ENCODE results near the gene CYBRD1. TPM values are rescaled to one million over a fixed set of nuclear protein-coding genes. Genes with fewer than 3 reads are reported as not detected.

CYBRD1 gene
- total and polyA plus RNA-seq, 4 donors, result 25.2 to 488 (median 71.4) TPM

DNA sequence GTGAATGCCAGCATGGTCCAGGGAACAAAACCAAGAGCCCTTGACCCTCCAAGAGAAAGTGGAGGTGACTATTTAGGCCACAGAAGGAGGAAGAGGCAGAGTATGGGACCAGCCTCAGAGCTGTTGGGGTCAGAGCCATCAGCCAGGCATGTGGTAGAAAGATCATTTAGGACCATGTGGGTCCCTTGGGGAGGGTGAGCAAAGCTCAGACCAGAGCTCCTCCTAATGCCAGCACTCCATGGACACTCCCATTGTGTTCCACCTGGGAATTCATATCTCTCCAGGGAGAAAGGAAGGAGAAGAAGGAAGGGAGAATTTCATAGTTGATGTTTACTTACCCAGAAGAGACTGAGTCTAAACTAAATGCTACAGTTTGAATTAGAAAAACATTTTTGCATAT lies 73.2 kb downstream of the CYBRD1 start:
- TF ChIP-seq, protein P1, sequence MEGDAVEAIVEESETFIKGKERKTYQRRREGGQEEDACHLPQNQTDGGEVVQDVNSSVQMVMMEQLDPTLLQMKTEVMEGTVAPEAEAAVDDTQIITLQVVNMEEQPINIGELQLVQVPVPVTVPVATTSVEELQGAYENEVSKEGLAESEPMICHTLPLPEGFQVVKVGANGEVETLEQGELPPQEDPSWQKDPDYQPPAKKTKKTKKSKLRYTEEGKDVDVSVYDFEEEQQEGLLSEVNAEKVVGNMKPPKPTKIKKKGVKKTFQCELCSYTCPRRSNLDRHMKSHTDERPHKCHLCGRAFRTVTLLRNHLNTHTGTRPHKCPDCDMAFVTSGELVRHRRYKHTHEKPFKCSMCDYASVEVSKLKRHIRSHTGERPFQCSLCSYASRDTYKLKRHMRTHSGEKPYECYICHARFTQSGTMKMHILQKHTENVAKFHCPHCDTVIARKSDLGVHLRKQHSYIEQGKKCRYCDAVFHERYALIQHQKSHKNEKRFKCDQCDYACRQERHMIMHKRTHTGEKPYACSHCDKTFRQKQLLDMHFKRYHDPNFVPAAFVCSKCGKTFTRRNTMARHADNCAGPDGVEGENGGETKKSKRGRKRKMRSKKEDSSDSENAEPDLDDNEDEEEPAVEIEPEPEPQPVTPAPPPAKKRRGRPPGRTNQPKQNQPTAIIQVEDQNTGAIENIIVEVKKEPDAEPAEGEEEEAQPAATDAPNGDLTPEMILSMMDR (IDR thresholded peaks at IDR 0.05; ENCODE audit: control extremely low read depth, extremely low read depth), result no peak
- ATAC-seq (ENCODE audit: insufficient read depth, low FRiP score) (no peak), DNase-seq (no peak)
- no peak overlapping the region for H3K4me3 ChIP-seq
- no peaks in the 10 kb centered on the region for H3K27me3 ChIP-seq (ENCODE audit: control insufficient read depth in 3 of 3, insufficient read depth in 3 of 3, low read length in 2 of 3)
- H3K36me3 ChIP-seq (ENCODE audit: control insufficient read depth in 4 of 4, insufficient read depth in 4 of 4, low read length in 4 of 4), result no peaks in the 10 kb centered on the region
- H3K27ac ChIP-seq (ENCODE audit: low read depth in 1 of 2, low read length in 1 of 2), result no peak overlapping the region
- H3K9ac ChIP-seq (ENCODE audit: insufficient read depth in 1 of 2, low read length in 2 of 2), result no peak overlapping the region
- H3K9me3 ChIP-seq (ENCODE audit: control insufficient read depth in 4 of 4, insufficient read depth in 3 of 4, low read length in 3 of 4), result peaks cover 0 to 4% (median 0%) of the 10 kb centered on the region in 4 donors
- H3K4me1 ChIP-seq (ENCODE audit: control insufficient read depth in 5 of 5, insufficient read depth in 5 of 5, low read length in 5 of 5), result no peaks in the 10 kb centered on the region

GRCh38 chr2:171595896-171596295 lies 73.6 kb downstream of the CYBRD1 start:
- H3K27me3 ChIP-seq (ENCODE audit: control insufficient read depth in 3 of 3, insufficient read depth in 3 of 3, low read length in 2 of 3), result no peaks in the 10 kb centered on the region
- H3K4me3 ChIP-seq, result no peak overlapping the region
- no peaks in the 10 kb centered on the region for H3K36me3 ChIP-seq (ENCODE audit: control insufficient read depth in 4 of 4, insufficient read depth in 4 of 4, low read length in 4 of 4)
- no peak for ATAC-seq (ENCODE audit: insufficient read depth, low FRiP score)
- WGBS, 2 donors, result 82 to 86% methylated on average over 2 of the region's 2 CpGs
- no peak for DNase-seq
- TF ChIP-seq, protein P1 (IDR thresholded peaks at IDR 0.05; ENCODE audit: control extremely low read depth, extremely low read depth), result no peak
- H3K9ac ChIP-seq (ENCODE audit: insufficient read depth in 1 of 2, low read length in 2 of 2), result no peak overlapping the region
- H3K27ac ChIP-seq (ENCODE audit: low read depth in 1 of 2, low read length in 1 of 2), result no peak overlapping the region
- no peaks in the 10 kb centered on the region for H3K4me1 ChIP-seq (ENCODE audit: control insufficient read depth in 5 of 5, insufficient read depth in 5 of 5, low read length in 5 of 5)
- H3K9me3 ChIP-seq (ENCODE audit: control insufficient read depth in 4 of 4, insufficient read depth in 3 of 4, low read length in 3 of 4), result peaks cover 0 to under 1% (median 0%) of the 10 kb centered on the region in 4 donors

DNA sequence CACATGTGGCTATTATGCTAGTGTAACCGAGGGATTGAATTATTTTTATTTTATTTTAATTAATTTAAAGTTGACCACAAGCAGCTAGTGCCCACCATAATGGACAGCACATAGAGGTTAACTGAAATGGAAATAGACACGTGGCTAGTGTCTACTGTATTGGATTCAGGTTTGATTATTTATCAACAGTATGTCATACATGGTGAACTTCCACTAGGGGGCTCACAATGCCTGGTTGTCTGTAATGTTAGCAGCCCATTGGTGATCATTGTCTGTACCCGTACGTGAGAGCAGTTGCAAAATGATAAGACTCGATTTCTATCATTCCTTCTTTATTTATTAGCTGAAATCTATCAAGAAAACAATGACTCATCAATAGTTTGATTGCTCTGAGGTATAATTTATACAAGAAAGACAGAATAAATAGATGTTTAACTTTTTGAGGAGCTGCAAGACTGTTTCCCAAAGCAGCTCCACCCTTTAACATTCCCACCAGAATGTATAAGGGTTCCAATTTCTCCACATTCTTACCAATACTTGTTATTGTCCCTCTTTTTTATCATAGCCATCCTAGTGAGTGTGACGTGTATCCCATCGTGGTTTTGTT lies 76.5 kb downstream of the CYBRD1 start:
- WGBS, 2 donors, result 15 to 24% methylated on average over 7 of the region's 7 CpGs
- H3K9me3 ChIP-seq (ENCODE audit: control insufficient read depth in 4 of 4, insufficient read depth in 3 of 4, low read length in 3 of 4), result no peaks in the 10 kb centered on the region
- no peak overlapping the region for H3K9ac ChIP-seq (ENCODE audit: insufficient read depth in 1 of 2, low read length in 2 of 2)
- TF ChIP-seq, protein P1 (IDR thresholded peaks at IDR 0.05; ENCODE audit: control extremely low read depth, extremely low read depth), result peak; percentile 51
- peaks cover 0 to 3% (median 0%) of the 10 kb centered on the region in 3 donors for H3K27me3 ChIP-seq (ENCODE audit: control insufficient read depth in 3 of 3, insufficient read depth in 3 of 3, low read length in 2 of 3)
- H3K4me3 ChIP-seq, result no peak overlapping the region
- H3K36me3 ChIP-seq (ENCODE audit: control insufficient read depth in 4 of 4, insufficient read depth in 4 of 4, low read length in 4 of 4), result no peaks in the 10 kb centered on the region
- no peak overlapping the region for H3K27ac ChIP-seq (ENCODE audit: low read depth in 1 of 2, low read length in 1 of 2)
- ATAC-seq (ENCODE audit: insufficient read depth, low FRiP score), result no peak
- peak; percentile 50 to 82 (median 71) for DNase-seq
- H3K4me1 ChIP-seq (ENCODE audit: control insufficient read depth in 5 of 5, insufficient read depth in 5 of 5, low read length in 5 of 5), result no peaks in the 10 kb centered on the region

DNA sequence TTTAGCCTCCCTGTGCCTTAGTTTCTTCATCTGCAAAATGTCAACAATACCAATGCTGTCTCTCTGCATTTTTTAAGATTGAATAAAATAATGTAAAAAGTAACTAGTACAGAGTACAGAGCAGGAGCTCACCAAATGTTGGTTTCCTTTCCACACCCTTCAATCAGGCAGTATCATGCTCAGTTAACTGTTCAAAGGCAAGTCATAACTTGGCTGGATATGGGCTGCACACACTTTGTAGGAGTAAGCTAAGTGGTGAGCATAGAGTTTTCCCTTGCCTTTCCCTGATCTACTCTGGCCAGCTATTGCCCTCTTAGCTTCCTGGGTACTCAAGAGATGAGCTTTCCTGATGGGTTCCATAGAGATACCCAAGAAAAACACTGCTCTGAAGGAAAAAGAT lies 77.9 kb downstream of the CYBRD1 start:
- DNase-seq (no peak), ATAC-seq (ENCODE audit: insufficient read depth, low FRiP score) (no peak)
- no peak overlapping the region for H3K4me3 ChIP-seq
- H3K27me3 ChIP-seq (ENCODE audit: control insufficient read depth in 3 of 3, insufficient read depth in 3 of 3, low read length in 2 of 3), result peaks cover 0 to 3% (median 0%) of the 10 kb centered on the region in 3 donors
- no peak overlapping the region for H3K9ac ChIP-seq (ENCODE audit: insufficient read depth in 1 of 2, low read length in 2 of 2)
- H3K4me1 ChIP-seq (ENCODE audit: control insufficient read depth in 5 of 5, insufficient read depth in 5 of 5, low read length in 5 of 5), result no peaks in the 10 kb centered on the region
- no peaks in the 10 kb centered on the region for H3K36me3 ChIP-seq (ENCODE audit: control insufficient read depth in 4 of 4, insufficient read depth in 4 of 4, low read length in 4 of 4)
- TF ChIP-seq, protein P1 (IDR thresholded peaks at IDR 0.05; ENCODE audit: control extremely low read depth, extremely low read depth), result no peak
- no peak overlapping the region for H3K27ac ChIP-seq (ENCODE audit: low read depth in 1 of 2, low read length in 1 of 2)
- H3K9me3 ChIP-seq (ENCODE audit: control insufficient read depth in 4 of 4, insufficient read depth in 3 of 4, low read length in 3 of 4), result no peaks in the 10 kb centered on the region
